Measurements from ENCODE around the gene PRKAG1.

DNA sequence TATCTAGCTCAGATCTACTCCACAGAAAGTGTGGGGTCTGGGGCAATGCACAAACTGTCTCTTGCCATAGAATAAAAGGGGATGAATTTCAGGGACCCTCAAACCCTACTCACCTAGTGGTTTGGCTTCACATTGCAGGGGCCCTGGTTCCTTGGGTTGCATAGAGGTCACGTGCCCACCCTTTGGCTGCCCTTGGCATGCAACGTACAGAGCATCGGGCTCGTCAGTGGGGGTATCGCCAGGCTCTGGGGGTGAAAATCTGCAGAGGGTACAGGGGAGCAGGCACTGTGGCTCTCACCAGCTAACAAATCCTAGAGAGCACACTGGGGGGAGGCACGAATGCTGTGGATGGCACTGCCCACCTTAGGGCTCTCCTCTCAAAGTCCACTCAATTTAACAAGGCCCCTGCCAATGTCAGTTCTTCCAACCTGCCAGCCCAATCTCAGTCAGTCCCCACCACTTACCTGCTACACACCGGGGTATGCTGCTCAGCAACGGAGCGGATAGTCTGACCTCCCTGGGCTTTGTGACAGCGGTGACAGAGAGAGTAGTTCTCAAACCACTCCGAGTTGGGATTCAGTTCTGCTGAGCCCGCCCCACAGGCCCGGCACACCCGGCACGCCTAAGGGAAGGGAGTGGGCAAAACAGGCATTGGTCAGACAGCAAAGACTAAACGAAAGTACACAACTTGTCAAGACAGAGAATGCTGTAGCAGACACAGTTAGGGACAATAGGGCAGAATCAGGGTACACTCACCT lies 34.1 kb upstream of the PRKAG1 start:
- TF ChIP-seq, protein P1, sequence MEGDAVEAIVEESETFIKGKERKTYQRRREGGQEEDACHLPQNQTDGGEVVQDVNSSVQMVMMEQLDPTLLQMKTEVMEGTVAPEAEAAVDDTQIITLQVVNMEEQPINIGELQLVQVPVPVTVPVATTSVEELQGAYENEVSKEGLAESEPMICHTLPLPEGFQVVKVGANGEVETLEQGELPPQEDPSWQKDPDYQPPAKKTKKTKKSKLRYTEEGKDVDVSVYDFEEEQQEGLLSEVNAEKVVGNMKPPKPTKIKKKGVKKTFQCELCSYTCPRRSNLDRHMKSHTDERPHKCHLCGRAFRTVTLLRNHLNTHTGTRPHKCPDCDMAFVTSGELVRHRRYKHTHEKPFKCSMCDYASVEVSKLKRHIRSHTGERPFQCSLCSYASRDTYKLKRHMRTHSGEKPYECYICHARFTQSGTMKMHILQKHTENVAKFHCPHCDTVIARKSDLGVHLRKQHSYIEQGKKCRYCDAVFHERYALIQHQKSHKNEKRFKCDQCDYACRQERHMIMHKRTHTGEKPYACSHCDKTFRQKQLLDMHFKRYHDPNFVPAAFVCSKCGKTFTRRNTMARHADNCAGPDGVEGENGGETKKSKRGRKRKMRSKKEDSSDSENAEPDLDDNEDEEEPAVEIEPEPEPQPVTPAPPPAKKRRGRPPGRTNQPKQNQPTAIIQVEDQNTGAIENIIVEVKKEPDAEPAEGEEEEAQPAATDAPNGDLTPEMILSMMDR (conservative IDR thresholded peaks at IDR 0.05; ENCODE audit: low read depth, low read length): no peak
- no peak for TF ChIP-seq EZH2 (IDR thresholded peaks at IDR 0.05; ENCODE audit: low read length, unreplicated experiment)
- TF ChIP-seq EZH2phosphoT487 (IDR thresholded peaks at IDR 0.05; ENCODE audit: borderline replicate concordance, low read length): no peak
